Thyroid gland (tissue), 4 donors: Measurements from ENCODE around the gene UST. TPM values are rescaled to one million over a fixed set of nuclear protein-coding genes. Genes with fewer than 3 reads are reported as not detected.

Experiments
- DNase-seq, 2 donors: peaks; one replicate each; pipeline ENCODE4 v3.0.0-alpha.2; 2019
- H3K27ac ChIP-seq, 3 donors: fragments of 200-600 bp; sonication (generic); 1 replicate in 2 of 3; 2 replicates in 1 of 3; pipeline ENCODE4 v1.5.1; 2016 to 2019; ENCODE audit warnings: mild to moderate bottlenecking in 1 of 3, moderate library complexity in 1 of 3
- H3K27me3 ChIP-seq: fragments of 200-600 bp; sonication (generic); one replicate; pipeline ENCODE4 v1.5.1; 2019
- H3K36me3 ChIP-seq, 2 donors: fragments of 200-600 bp; sonication (generic); one replicate each; pipeline ENCODE4 v1.5.1; 2016 to 2019
- H3K4me1 ChIP-seq, 2 donors: fragments of 200-600 bp; sonication (generic); one replicate each; pipeline ENCODE4 v1.5.1; 2017 to 2019
- H3K4me3 ChIP-seq, 3 donors: fragments of 200-600 bp; sonication (generic); replicated peaks in 1 of 3; 1 replicate in 2 of 3; 2 replicates in 1 of 3; pipeline ENCODE4 v1.5.1; 2016; ENCODE audit warnings: mild to moderate bottlenecking in 1 of 3
- H3K9me3 ChIP-seq: fragments of 200-600 bp; sonication (generic); one replicate; pipeline ENCODE4 v1.5.1; 2017
- CTCF ChIP-seq, 6 experiments: fragments of 200-600 bp in 3 of 6; fragments of 450-650 bp in 3 of 6; sonication (generic) in 3 of 6; IDR thresholded peaks; one replicate each; pipeline ENCODE4 v1.5.1; 2016 to 2019; ENCODE audit warnings: antibody characterized with exemption in 6 of 6, mild to moderate bottlenecking in 2 of 6, inconsistent platforms in 1 of 6, moderate library complexity in 1 of 6
- POLR2A ChIP-seq, 2 donors: fragments of 450-650 bp; IDR thresholded peaks; one replicate each; pipeline ENCODE4 v1.6.1; 2017; ENCODE audit warnings: antibody characterized with exemption in 2 of 2, mild to moderate bottlenecking in 2 of 2, moderate library complexity in 1 of 2
- WGBS, 2 donors: methylation state at CpG; one replicate each; pipeline ENCODE4 v1.1.5; 2017; 5-methylcytosine and 5-hydroxymethylcytosine counted together
- intact Hi-C: fragments of 100-400 bp; cut with DNase I; formaldehyde crosslinking; loops from one replicate; pipeline ENCODE4 v1.15.1; 2023
- total RNA-seq, 4 donors: library from RNA; depleted of rRNA; stranded (reverse); fragments of >200 nt; gene quantifications; one replicate each; pipeline ENCODE4 v1.2.3, GENCODE V29; 2016

UST gene
- total RNA-seq, 4 donors from 2014 or later = 73.4 to 91.2 (median 81.4) TPM

GRCh38 chr6:148709577-148709976 lies 37.3 kb upstream of the UST start:
- Histone ChIP-seq H3K27ac (no peak overlapping the region), H3K4me1 (no peaks in the 10 kb centered on the region), H3K4me3 (no peak overlapping the region), H3K9me3 (no peaks in the 10 kb centered on the region), H3K27me3 (no peaks in the 10 kb centered on the region), H3K36me3 (no peaks in the 10 kb centered on the region)
- TF ChIP-seq POLR2A (IDR thresholded peaks at IDR 0.05) (no peak), CTCF (IDR thresholded peaks at IDR 0.05) (no peak)
- intact Hi-C loops = no loop called here
- WGBS, 2 donors = 73 to 75% methylated on average over 1 of the region's 1 CpG
- no peak for DNase-seq

GRCh38 chr6:148711833-148712654 lies 34.8 kb upstream of the UST start:
- TF ChIP-seq CTCF (IDR thresholded peaks at IDR 0.05) = no peak
- no peak for TF ChIP-seq POLR2A (IDR thresholded peaks at IDR 0.05)
- Histone ChIP-seq H3K4me3 (no peak overlapping the region), H3K4me1 (no peaks in the 10 kb centered on the region), H3K36me3 (no peaks in the 10 kb centered on the region), H3K27me3 (no peaks in the 10 kb centered on the region), H3K27ac (no peak overlapping the region), H3K9me3 (no peaks in the 10 kb centered on the region)
- intact Hi-C loops = no loop called here
- 87 to 89% methylated on average over 5 of the region's 5 CpGs for WGBS, 2 donors
- no peak for DNase-seq

- Histone ChIP-seq H3K4me1 (no peaks in the 10 kb centered on the region), H3K36me3 (no peaks in the 10 kb centered on the region), H3K9me3 (no peaks in the 10 kb centered on the region), H3K27me3 (no peaks in the 10 kb centered on the region), H3K4me3 (no peak overlapping the region), H3K27ac (no peak overlapping the region)
- 93 to 98% methylated on average over 1 of the region's 1 CpG for WGBS, 2 donors
- intact Hi-C loops = no loop called here
- no peak for DNase-seq
- no peak for TF ChIP-seq CTCF (IDR thresholded peaks at IDR 0.05)
- TF ChIP-seq POLR2A (IDR thresholded peaks at IDR 0.05) = no peak
Measured at GRCh38 chr6:148713033-148713738, 33.6 kb upstream of the UST start.

GRCh38 chr6:148713921-148714320 lies 32.9 kb upstream of the UST start:
- no peak overlapping the region for H3K4me3 ChIP-seq
- intact Hi-C loops = no loop called here
- WGBS, 2 donors = 53 to 60% methylated on average over 1 of the region's 1 CpG

More at GRCh38 chr6:148713921-148714320, 32.9 kb upstream of the UST start:
- H3K27me3 ChIP-seq = no peaks in the 10 kb centered on the region
- no peaks in the 10 kb centered on the region for H3K9me3 ChIP-seq
- DNase-seq = no peak
- no peaks in the 10 kb centered on the region for H3K36me3 ChIP-seq
- no peaks in the 10 kb centered on the region for H3K4me1 ChIP-seq
- no peak overlapping the region for H3K27ac ChIP-seq
- no peak for TF ChIP-seq POLR2A (IDR thresholded peaks at IDR 0.05)
- TF ChIP-seq CTCF (IDR thresholded peaks at IDR 0.05) = no peak
